ENCODE results near the gene FAM83D. TPM values are rescaled to one million over a fixed set of nuclear protein-coding genes. Genes with fewer than 3 reads are reported as not detected.

The FAM83D gene
- total and polyA plus RNA-seq, 2 experiments from 2014 or later = 33.3 to 91.3 TPM

DNA sequence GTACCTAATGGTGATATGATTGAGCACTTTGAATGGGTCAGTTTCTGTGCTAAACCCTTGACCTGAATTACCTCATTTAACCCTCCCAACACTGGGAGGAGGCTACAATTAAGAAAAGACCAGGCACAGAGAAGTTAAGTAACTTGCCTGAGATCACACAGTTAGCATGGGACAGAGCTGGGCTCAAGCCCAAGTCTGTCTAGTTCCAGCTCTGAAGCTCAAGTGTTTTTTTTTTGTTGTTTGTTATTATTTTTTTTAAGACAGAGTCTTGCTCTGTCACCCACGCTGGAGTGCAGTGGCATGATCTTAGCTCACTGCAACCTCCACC is 4.0 kb downstream of the FAM83D start:
- H3K4me1 Mint-ChIP-seq = peaks cover 30% of the 10 kb centered on the region
- H3K4me1 ChIP-seq (ENCODE audit: insufficient read depth) = peaks cover 24% of the 10 kb centered on the region
- H3K36me3 ChIP-seq (ENCODE audit: insufficient read depth) = no peaks in the 10 kb centered on the region; the same call in 1 of the 2 replicates
- peaks cover 21% of the 10 kb centered on the region for H3K36me3 Mint-ChIP-seq (ENCODE audit: low read depth)
- no peaks in the 10 kb centered on the region for H3K27me3 ChIP-seq (ENCODE audit: insufficient read depth)
- no peaks in the 10 kb centered on the region for H3F3A ChIP-seq (replicated peaks; ENCODE audit: low read depth)
- peaks cover 14% of the 10 kb centered on the region for H3K27me3 Mint-ChIP-seq (ENCODE audit: insufficient read depth, low read depth, poor library complexity)
- H3K4me3 ChIP-seq = no peak overlapping the region
- DNase-seq (ENCODE audit: low spot score) = no peak
- H4K20me1 ChIP-seq (replicated peaks; ENCODE audit: insufficient read depth) = peaks cover 73% of the 10 kb centered on the region
- H3K9me3 Mint-ChIP-seq = no peaks in the 10 kb centered on the region
- no peak overlapping the region for H3K4me2 ChIP-seq
- TF ChIP-seq ZNF331 (CRISPR knock-in tag; IDR thresholded peaks at IDR 0.05; ENCODE audit: low read depth) (no peak), POLR2AphosphoS5 (IDR thresholded peaks at IDR 0.05; ENCODE audit: low read depth) (no peak), NANOG (IDR thresholded peaks at IDR 0.05; ENCODE audit: borderline replicate concordance) (no peak), STAT1 (IDR thresholded peaks at IDR 0.05; ENCODE audit: unreplicated experiment) (no peak), EZH2phosphoT487 (IDR thresholded peaks at IDR 0.05; ENCODE audit: unreplicated experiment) (no peak), REST (IDR thresholded peaks at IDR 0.05; ENCODE audit: unreplicated experiment) (no peak), CREB1 (CRISPR knock-in tag; IDR thresholded peaks at IDR 0.05; ENCODE audit: low read depth) (no peak), EZH2 (IDR thresholded peaks at IDR 0.05; ENCODE audit: low read depth, unreplicated experiment) (no peak)
- TF ChIP-seq, protein P1, sequence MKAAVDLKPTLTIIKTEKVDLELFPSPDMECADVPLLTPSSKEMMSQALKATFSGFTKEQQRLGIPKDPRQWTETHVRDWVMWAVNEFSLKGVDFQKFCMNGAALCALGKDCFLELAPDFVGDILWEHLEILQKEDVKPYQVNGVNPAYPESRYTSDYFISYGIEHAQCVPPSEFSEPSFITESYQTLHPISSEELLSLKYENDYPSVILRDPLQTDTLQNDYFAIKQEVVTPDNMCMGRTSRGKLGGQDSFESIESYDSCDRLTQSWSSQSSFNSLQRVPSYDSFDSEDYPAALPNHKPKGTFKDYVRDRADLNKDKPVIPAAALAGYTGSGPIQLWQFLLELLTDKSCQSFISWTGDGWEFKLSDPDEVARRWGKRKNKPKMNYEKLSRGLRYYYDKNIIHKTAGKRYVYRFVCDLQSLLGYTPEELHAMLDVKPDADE (IDR thresholded peaks at IDR 0.05) = no peak
- TF ChIP-seq, protein P2, sequence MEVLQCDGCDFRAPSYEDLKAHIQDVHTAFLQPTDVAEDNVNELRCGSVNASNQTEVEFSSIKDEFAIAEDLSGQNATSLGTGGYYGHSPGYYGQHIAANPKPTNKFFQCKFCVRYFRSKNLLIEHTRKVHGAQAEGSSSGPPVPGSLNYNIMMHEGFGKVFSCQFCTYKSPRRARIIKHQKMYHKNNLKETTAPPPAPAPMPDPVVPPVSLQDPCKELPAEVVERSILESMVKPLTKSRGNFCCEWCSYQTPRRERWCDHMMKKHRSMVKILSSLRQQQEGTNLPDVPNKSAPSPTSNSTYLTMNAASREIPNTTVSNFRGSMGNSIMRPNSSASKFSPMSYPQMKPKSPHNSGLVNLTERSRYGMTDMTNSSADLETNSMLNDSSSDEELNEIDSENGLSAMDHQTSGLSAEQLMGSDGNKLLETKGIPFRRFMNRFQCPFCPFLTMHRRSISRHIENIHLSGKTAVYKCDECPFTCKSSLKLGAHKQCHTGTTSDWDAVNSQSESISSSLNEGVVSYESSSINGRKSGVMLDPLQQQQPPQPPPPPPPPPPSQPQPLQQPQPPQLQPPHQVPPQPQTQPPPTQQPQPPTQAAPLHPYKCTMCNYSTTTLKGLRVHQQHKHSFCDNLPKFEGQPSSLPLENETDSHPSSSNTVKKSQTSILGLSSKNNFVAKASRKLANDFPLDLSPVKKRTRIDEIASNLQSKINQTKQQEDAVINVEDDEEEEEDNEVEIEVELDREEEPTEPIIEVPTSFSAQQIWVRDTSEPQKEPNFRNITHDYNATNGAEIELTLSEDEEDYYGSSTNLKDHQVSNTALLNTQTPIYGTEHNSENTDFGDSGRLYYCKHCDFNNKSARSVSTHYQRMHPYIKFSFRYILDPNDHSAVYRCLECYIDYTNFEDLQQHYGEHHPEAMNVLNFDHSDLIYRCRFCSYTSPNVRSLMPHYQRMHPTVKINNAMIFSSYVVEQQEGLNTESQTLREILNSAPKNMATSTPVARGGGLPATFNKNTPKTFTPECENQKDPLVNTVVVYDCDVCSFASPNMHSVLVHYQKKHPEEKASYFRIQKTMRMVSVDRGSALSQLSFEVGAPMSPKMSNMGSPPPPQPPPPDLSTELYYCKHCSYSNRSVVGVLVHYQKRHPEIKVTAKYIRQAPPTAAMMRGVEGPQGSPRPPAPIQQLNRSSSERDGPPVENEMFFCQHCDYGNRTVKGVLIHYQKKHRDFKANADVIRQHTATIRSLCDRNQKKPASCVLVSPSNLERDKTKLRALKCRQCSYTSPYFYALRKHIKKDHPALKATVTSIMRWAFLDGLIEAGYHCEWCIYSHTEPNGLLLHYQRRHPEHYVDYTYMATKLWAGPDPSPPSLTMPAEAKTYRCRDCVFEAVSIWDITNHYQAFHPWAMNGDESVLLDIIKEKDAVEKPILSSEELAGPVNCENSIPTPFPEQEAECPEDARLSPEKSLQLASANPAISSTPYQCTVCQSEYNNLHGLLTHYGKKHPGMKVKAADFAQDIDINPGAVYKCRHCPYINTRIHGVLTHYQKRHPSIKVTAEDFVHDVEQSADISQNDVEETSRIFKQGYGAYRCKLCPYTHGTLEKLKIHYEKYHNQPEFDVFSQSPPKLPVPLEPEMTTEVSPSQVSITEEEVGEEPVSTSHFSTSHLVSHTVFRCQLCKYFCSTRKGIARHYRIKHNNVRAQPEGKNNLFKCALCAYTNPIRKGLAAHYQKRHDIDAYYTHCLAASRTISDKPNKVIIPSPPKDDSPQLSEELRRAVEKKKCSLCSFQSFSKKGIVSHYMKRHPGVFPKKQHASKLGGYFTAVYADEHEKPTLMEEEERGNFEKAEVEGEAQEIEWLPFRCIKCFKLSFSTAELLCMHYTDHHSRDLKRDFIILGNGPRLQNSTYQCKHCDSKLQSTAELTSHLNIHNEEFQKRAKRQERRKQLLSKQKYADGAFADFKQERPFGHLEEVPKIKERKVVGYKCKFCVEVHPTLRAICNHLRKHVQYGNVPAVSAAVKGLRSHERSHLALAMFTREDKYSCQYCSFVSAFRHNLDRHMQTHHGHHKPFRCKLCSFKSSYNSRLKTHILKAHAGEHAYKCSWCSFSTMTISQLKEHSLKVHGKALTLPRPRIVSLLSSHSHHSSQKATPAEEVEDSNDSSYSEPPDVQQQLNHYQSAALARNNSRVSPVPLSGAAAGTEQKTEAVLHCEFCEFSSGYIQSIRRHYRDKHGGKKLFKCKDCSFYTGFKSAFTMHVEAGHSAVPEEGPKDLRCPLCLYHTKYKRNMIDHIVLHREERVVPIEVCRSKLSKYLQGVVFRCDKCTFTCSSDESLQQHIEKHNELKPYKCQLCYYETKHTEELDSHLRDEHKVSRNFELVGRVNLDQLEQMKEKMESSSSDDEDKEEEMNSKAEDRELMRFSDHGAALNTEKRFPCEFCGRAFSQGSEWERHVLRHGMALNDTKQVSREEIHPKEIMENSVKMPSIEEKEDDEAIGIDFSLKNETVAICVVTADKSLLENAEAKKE (CRISPR knock-in tag; IDR thresholded peaks at IDR 0.05) = no peak
- TF ChIP-seq, protein P3, sequence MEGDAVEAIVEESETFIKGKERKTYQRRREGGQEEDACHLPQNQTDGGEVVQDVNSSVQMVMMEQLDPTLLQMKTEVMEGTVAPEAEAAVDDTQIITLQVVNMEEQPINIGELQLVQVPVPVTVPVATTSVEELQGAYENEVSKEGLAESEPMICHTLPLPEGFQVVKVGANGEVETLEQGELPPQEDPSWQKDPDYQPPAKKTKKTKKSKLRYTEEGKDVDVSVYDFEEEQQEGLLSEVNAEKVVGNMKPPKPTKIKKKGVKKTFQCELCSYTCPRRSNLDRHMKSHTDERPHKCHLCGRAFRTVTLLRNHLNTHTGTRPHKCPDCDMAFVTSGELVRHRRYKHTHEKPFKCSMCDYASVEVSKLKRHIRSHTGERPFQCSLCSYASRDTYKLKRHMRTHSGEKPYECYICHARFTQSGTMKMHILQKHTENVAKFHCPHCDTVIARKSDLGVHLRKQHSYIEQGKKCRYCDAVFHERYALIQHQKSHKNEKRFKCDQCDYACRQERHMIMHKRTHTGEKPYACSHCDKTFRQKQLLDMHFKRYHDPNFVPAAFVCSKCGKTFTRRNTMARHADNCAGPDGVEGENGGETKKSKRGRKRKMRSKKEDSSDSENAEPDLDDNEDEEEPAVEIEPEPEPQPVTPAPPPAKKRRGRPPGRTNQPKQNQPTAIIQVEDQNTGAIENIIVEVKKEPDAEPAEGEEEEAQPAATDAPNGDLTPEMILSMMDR (conservative IDR thresholded peaks at IDR 0.05; ENCODE audit: low read depth in 2 of 2) = no peak
- no peak overlapping the region for H3K4me3 Mint-ChIP-seq
- ATAC-seq = no peak
- no peak overlapping the region for H3K27ac Mint-ChIP-seq
- peaks cover 86% of the 10 kb centered on the region for H3K79me2 ChIP-seq (replicated peaks; ENCODE audit: insufficient read depth)
- no peaks in the 10 kb centered on the region for H3K9me2 ChIP-seq (ENCODE audit: insufficient read depth)
- no peak overlapping the region for H3K27ac ChIP-seq (ENCODE audit: low read depth)
- no peak overlapping the region for H2AFZ ChIP-seq

All from GM23338 (cell line).